ENCODE results near the gene TOM1L2.

DNA sequence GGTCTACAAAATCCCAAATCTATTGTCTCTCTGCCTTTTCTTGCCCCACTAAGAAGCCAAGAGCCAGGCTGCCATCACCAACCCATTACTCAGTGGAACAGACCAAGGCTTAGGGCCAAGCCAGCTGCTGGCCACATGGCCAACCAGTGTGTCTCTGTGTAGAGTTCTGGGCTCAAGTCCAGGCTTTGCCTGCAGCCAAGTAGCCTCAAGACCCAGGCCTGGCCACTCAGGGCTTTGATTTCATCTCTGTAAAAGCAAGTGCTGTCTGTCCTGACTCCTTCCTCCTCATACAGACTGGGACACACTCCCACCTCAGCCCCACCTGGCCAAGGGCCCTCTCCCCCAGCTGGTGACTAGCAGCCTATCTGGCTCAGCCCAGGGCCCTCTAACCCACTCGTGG, 150.0 kb downstream of the TOM1L2 start:
- no peak for TF ChIP-seq CTCF (IDR thresholded peaks at IDR 0.05)
- TF ChIP-seq POLR2A (IDR thresholded peaks at IDR 0.05), result no peak
- peak in 1 of 2 donors; percentile 31 for TF ChIP-seq POLR2AphosphoS5 (IDR thresholded peaks at IDR 0.05; ENCODE audit: insufficient read depth in 1 of 2, low read depth in 1 of 2)
